HEK293T (cell line): ENCODE data around the gene KHDC4.

Experiments
- CTBP1 ChIP-seq: fragments of 450-650 bp; IDR thresholded peaks from 2 replicates; pipeline ENCODE4 v1.6.1; 2016; ENCODE audit warnings: borderline replicate concordance
- FOXM1 ChIP-seq: fragments of 450-650 bp; IDR thresholded peaks from 2 replicates; pipeline ENCODE4 v1.6.1; 2017; ENCODE audit warnings: mild to moderate bottlenecking, borderline replicate concordance
- SP1 ChIP-seq: fragments of 450-650 bp; IDR thresholded peaks from 2 replicates; pipeline ENCODE4 v1.6.1; 2017

DNA sequence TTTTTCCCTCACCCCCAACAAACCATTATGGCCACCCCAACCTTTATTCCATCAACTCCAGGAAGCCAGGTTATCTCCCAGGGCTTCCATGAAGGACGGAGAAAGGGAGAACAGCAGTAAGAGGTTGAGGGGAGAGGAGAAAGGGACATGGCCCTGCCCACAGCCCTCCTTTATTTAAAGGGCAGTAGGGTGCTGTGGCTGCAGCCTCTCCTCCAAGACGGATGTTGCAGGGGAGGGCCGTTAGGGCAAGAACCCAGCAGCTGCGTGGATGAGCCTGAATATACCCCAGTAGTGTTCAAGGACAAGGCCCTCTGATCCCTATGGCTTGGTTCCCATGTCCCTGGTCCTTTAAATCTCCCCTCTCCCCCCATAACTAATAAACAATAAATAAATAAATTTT lies 13.1 kb upstream of the KHDC4 start:
- TF ChIP-seq CTBP1 (no peak), FOXM1 (no peak), SP1 (no peak)
